OCI-LY7 (cell line): ENCODE data around the gene PLEKHG5.
"Not testable (repeated sequence)": the region's sequence is repeated elsewhere in the genome, so short reads cannot be mapped to it uniquely, and the experiment has no call there.

ENCODE experiments used
- CTCF ChIP-seq: fragments of 200-600 bp; sonication (generic); conservative IDR thresholded peaks from 2 replicates; pipeline ENCODE4 v1.5.1; 2014; ENCODE audit warnings: mild to moderate bottlenecking, antibody characterized with exemption, low read length, moderate library complexity, mixed read lengths
- EZH2phosphoT487 ChIP-seq: fragments of 200-600 bp; sonication (generic); IDR thresholded peaks from 2 replicates; pipeline ENCODE4 v1.6.1; 2018; ENCODE audit warnings: low read depth, borderline replicate concordance, mild to moderate bottlenecking, mixed run types, antibody characterized with exemption, low read length, moderate library complexity, mixed read lengths

- TF ChIP-seq CTCF, EZH2phosphoT487: not testable (repeated sequence)
These were observed 59.6 kb downstream of the PLEKHG5 start for GRCh38 chr1:6431645-6432579.
